Keratinocyte (primary cell): ENCODE measurements around the gene WDR4. TPM values are rescaled to one million over a fixed set of nuclear protein-coding genes. Genes with fewer than 3 reads are reported as not detected.
"Not testable (repeated sequence)": the region's sequence is repeated elsewhere in the genome, so short reads cannot be mapped to it uniquely, and the experiment has no call there.

Source experiments
- DNase-seq: peaks from one replicate; pipeline ENCODE4 v3.0.0-alpha.2; 2011; ENCODE audit warnings: low read depth, missing footprints, low spot score
- FAIRE-seq: peaks from 2 replicates; lab custom pipeline; 2011; peaks lifted over from hg19 to GRCh38; lab: Jason Lieb, UNC
- H2AFZ ChIP-seq: 2 replicates; pipeline ENCODE4 v1.6.0; 2012; ENCODE audit warnings: low read length, control low read depth, inconsistent platforms; ENCODE audit not compliant: control insufficient read depth
- H3K27ac ChIP-seq: 2 replicates; pipeline ENCODE4 v1.5.1; 2011; ENCODE audit warnings: low read length; ENCODE audit not compliant: control insufficient read depth, insufficient read depth
- H3K27me3 ChIP-seq: 3 replicates; pipeline ENCODE4 v1.6.0; 2011; ENCODE audit warnings: low read length; ENCODE audit not compliant: control insufficient read depth, insufficient read depth; ENCODE audit errors: extremely low read depth
- H3K36me3 ChIP-seq, 2 experiments: 2 replicates in 1 of 2; 3 replicates in 1 of 2; pipeline ENCODE4 v1.5.1; 2011; ENCODE audit warnings: low read length in 2 of 2, mild to moderate bottlenecking in 1 of 2; ENCODE audit not compliant: control insufficient read depth in 2 of 2, insufficient read depth in 2 of 2; ENCODE audit errors: extremely low read depth in 1 of 2
- H3K4me1 ChIP-seq: 3 replicates; pipeline ENCODE4 v1.5.1; 2011; ENCODE audit warnings: low read length; ENCODE audit not compliant: control insufficient read depth, insufficient read depth; ENCODE audit errors: extremely low read depth
- H3K4me2 ChIP-seq: 3 replicates; pipeline ENCODE4 v1.6.0; 2011; ENCODE audit warnings: low read depth, low read length; ENCODE audit not compliant: control insufficient read depth, insufficient read depth; ENCODE audit errors: extremely low read depth
- H3K4me3 ChIP-seq, 3 experiments: fragments of 200-600 bp in 1 of 3; sonication (generic) in 1 of 3; 2 replicates in 2 of 3; 3 replicates in 1 of 3; pipeline ENCODE4 v1.5.1; 2011 to 2016; ENCODE audit warnings: low read length in 3 of 3, mild to moderate bottlenecking in 3 of 3, control low read depth in 2 of 3, inconsistent platforms in 1 of 3, low read depth in 1 of 3, mixed read lengths in 1 of 3, mixed run types in 1 of 3, moderate library complexity in 1 of 3; ENCODE audit not compliant: control insufficient read depth in 2 of 3, insufficient read depth in 2 of 3; ENCODE audit errors: extremely low read depth in 1 of 3
- H3K79me2 ChIP-seq: 2 replicates; pipeline ENCODE4 v1.6.0; 2012; ENCODE audit warnings: low read length; ENCODE audit not compliant: control insufficient read depth, insufficient read depth
- H3K9ac ChIP-seq: 3 replicates; pipeline ENCODE4 v1.6.0; 2011; ENCODE audit warnings: low read length; ENCODE audit not compliant: control insufficient read depth, insufficient read depth; ENCODE audit errors: extremely low read depth
- H3K9me1 ChIP-seq: 3 replicates; pipeline ENCODE4 v1.6.0; 2011; ENCODE audit warnings: low read length; ENCODE audit not compliant: control insufficient read depth, insufficient read depth; ENCODE audit errors: extremely low read depth
- H3K9me3 ChIP-seq: 2 replicates; pipeline ENCODE4 v1.5.1; 2012; ENCODE audit warnings: low read depth, low read length; ENCODE audit not compliant: control insufficient read depth
- H4K20me1 ChIP-seq: 3 replicates; pipeline ENCODE4 v1.6.0; 2011; ENCODE audit warnings: low read length; ENCODE audit not compliant: control insufficient read depth, insufficient read depth; ENCODE audit errors: extremely low read depth
- CTCF ChIP-seq, 3 experiments: IDR thresholded peaks in 1 of 3; conservative IDR thresholded peaks in 1 of 3; optimal IDR thresholded peaks in 1 of 3; 2 replicates in 2 of 3; 3 replicates in 1 of 3; pipeline versions ENCODE3 to v1.5.1; 2011; ENCODE audit warnings: low read length in 3 of 3, mild to moderate bottlenecking in 3 of 3, moderate library complexity in 2 of 3, control low read depth in 1 of 3, inconsistent platforms in 1 of 3; ENCODE audit not compliant: insufficient read depth in 2 of 3; ENCODE audit errors: extremely low read depth in 1 of 3
- EZH2 ChIP-seq: IDR thresholded peaks from one replicate; pipeline ENCODE4 v1.6.1; 2012; ENCODE audit warnings: inconsistent platforms, mild to moderate bottlenecking, low read length, moderate library complexity
- dilution Hi-C: fragments of 300-500 bp; cut with MboI; formaldehyde crosslinking; loops from one replicate; pipeline ENCODE4 v1.7.0; 2020; ENCODE audit warnings: low sequenced_read_pairs; ENCODE audit not compliant: extremely low pct_ligation_motif_present
- polyA plus RNA-seq, 5 experiments: library from polyadenylated mRNA; depleted of rRNA in 3 of 5; stranded (reverse) in 3 of 5; stranded (forward) in 1 of 5; unstranded in 1 of 5; fragments of >200 nt; gene quantifications; 1 replicate in 1 of 5; 2 replicates in 3 of 5; 3 replicates in 1 of 5; pipeline versions ENCODE4 v1.2.1 to v1.2.3, GENCODE V29; 2011 to 2012; ENCODE audit warnings: missing spikeins in 2 of 5, low read depth in 1 of 5, low replicate concordance in 1 of 5

The WDR4 gene
- polyA plus RNA-seq, 1 donor (not counting 4 experiments of a cell fraction or from before 2014, with no cell fraction given) = 14.9 TPM

- H3K9ac ChIP-seq = peak overlapping the region; percentile 96
- H3K4me3 ChIP-seq = peak overlapping the region; percentile 89 to 96 (median 95)
- H4K20me1 ChIP-seq = no peaks in the 10 kb centered on the region
- dilution Hi-C loops = no loop called here
- H3K27me3 ChIP-seq = no peaks in the 10 kb centered on the region
- FAIRE-seq (no peak), DNase-seq (no peak)
- peaks cover 47% of the 10 kb centered on the region for H3K79me2 ChIP-seq
- H2AFZ ChIP-seq = no peak overlapping the region
- peak overlapping the region; percentile 98 for H3K4me2 ChIP-seq
- peak overlapping the region; percentile 86 for H3K27ac ChIP-seq
- peaks cover 4 to 5% of the 10 kb centered on the region in 2 experiments for H3K36me3 ChIP-seq
- peaks cover 2% of the 10 kb centered on the region for H3K9me1 ChIP-seq
- H3K9me3 ChIP-seq = no peaks in the 10 kb centered on the region
- TF ChIP-seq EZH2 = no peak
- peaks cover 5% of the 10 kb centered on the region for H3K4me1 ChIP-seq
Observed at GRCh38 chr21:42880352-42880751, 1.0 kb upstream of the WDR4 start.

- H3K36me3 ChIP-seq = peaks cover 6% of the 10 kb centered on the region in 2 experiments
- H3K79me2 ChIP-seq = peaks cover 54% of the 10 kb centered on the region
- dilution Hi-C loops = no loop called here
Observed at GRCh38 chr21:42878678-42878992, 704 bp downstream of the WDR4 start.

GRCh38 chr21:42875811-42876210 lies 3.5 kb downstream of the WDR4 start:
- Histone ChIP-seq H3K36me3 (peaks cover 18 to 24% of the 10 kb centered on the region in 2 experiments), H3K79me2 (peaks cover 81% of the 10 kb centered on the region)
- H3K4me3 ChIP-seq, H3K4me2 ChIP-seq, H3K27me3 ChIP-seq, H4K20me1 ChIP-seq, H3K27ac ChIP-seq, DNase-seq, H3K9me1 ChIP-seq, H3K9me3 ChIP-seq, FAIRE-seq, H3K4me1 ChIP-seq, H3K9ac ChIP-seq, H2AFZ ChIP-seq, dilution Hi-C loops: not testable (repeated sequence)

More at GRCh38 chr21:42878678-42878992, 704 bp downstream of the WDR4 start:
- peak overlapping the region; percentile 89 to 96 (median 95) for H3K4me3 ChIP-seq
- peak overlapping the region; percentile 96 for H3K9ac ChIP-seq
- H3K27ac ChIP-seq = peak overlapping the region; percentile 86
- peak overlapping the region; percentile 58 for H2AFZ ChIP-seq
- FAIRE-seq (no peak), DNase-seq (no peak)
- TF ChIP-seq CTCF (optimal IDR thresholded peaks at IDR 0.05 in 1 of 3, IDR thresholded peaks at IDR 0.05 in 1 of 3, conservative IDR thresholded peaks at IDR 0.05 in 1 of 3; ENCODE audit: extremely low read depth in 1 of 3, insufficient read depth in 2 of 3, low read length in 3 of 3) (no peak), EZH2 (no peak)
- H3K9me3 ChIP-seq = no peaks in the 10 kb centered on the region
- H3K4me1 ChIP-seq = peaks cover 5% of the 10 kb centered on the region
- H3K27me3 ChIP-seq = no peaks in the 10 kb centered on the region
- no peaks in the 10 kb centered on the region for H4K20me1 ChIP-seq
- peak overlapping the region; percentile 98 for H3K4me2 ChIP-seq
- peaks cover 2% of the 10 kb centered on the region for H3K9me1 ChIP-seq
